ENCODE measurements around the gene METTL14.

GRCh38 chr4:118734491-118735205, 49.5 kb downstream of the METTL14 start:
- TF ChIP-seq, protein P1, sequence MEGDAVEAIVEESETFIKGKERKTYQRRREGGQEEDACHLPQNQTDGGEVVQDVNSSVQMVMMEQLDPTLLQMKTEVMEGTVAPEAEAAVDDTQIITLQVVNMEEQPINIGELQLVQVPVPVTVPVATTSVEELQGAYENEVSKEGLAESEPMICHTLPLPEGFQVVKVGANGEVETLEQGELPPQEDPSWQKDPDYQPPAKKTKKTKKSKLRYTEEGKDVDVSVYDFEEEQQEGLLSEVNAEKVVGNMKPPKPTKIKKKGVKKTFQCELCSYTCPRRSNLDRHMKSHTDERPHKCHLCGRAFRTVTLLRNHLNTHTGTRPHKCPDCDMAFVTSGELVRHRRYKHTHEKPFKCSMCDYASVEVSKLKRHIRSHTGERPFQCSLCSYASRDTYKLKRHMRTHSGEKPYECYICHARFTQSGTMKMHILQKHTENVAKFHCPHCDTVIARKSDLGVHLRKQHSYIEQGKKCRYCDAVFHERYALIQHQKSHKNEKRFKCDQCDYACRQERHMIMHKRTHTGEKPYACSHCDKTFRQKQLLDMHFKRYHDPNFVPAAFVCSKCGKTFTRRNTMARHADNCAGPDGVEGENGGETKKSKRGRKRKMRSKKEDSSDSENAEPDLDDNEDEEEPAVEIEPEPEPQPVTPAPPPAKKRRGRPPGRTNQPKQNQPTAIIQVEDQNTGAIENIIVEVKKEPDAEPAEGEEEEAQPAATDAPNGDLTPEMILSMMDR (IDR thresholded peaks at IDR 0.05) = no peak
- no peak for TF ChIP-seq POLR2A (IDR thresholded peaks at IDR 0.05)
